CD14-positive monocyte (primary cell): ENCODE data around the gene TJAP1. TPM values are rescaled to one million over a fixed set of nuclear protein-coding genes. Genes with fewer than 3 reads are reported as not detected.

Experiments
- DNase-seq, 3 donors: peaks; one replicate each; pipeline ENCODE4 v3.0.0-alpha.2; 2011 to 2022
- H2AFZ ChIP-seq: 2 replicates; pipeline ENCODE4 v1.6.0; 2012; ENCODE audit warnings: mild to moderate bottlenecking, low read depth, low read length, inconsistent platforms; ENCODE audit not compliant: insufficient read depth, poor library complexity, severe bottlenecking
- H3K27ac ChIP-seq, 2 donors: 1 replicate in 1 of 2; 2 replicates in 1 of 2; pipeline ENCODE4 v1.5.1; 2012 to 2013; ENCODE audit warnings: low read length in 2 of 2, control low read depth in 1 of 2, inconsistent platforms in 1 of 2, low read depth in 1 of 2, mild to moderate bottlenecking in 1 of 2
- H3K27me3 ChIP-seq, 2 donors: one replicate each; pipeline versions ENCODE4 v1.6.0 to v1.6.1; 2011 to 2013; ENCODE audit warnings: low read length in 2 of 2; ENCODE audit not compliant: control insufficient read depth in 2 of 2, insufficient read depth in 2 of 2
- H3K36me3 ChIP-seq, 2 donors: replicated peaks in 1 of 2; 1 replicate in 1 of 2; 2 replicates in 1 of 2; pipeline versions ENCODE4 v1.5.1 to v1.6.1; 2012 to 2013; ENCODE audit warnings: low read length in 2 of 2, control low read depth in 1 of 2, inconsistent platforms in 1 of 2, mild to moderate bottlenecking in 1 of 2; ENCODE audit not compliant: insufficient read depth in 2 of 2, control insufficient read depth in 1 of 2
- H3K4me1 ChIP-seq, 2 donors: 1 replicate in 1 of 2; 2 replicates in 1 of 2; pipeline versions ENCODE4 v1.5.1 to v1.6.1; 2012 to 2013; ENCODE audit warnings: low read length in 2 of 2, control low read depth in 1 of 2, inconsistent platforms in 1 of 2, mild to moderate bottlenecking in 1 of 2, moderate library complexity in 1 of 2; ENCODE audit not compliant: insufficient read depth in 2 of 2, control insufficient read depth in 1 of 2
- H3K4me2 ChIP-seq: replicated peaks from 2 replicates; pipeline ENCODE3; 2012; ENCODE audit warnings: low read length, moderate library complexity, mild to moderate bottlenecking; ENCODE audit not compliant: poor library complexity, severe bottlenecking; ENCODE audit errors: extremely low read depth
- H3K4me3 ChIP-seq, 3 experiments: fragments of 200-600 bp in 1 of 3; sonication (generic) in 1 of 3; replicated peaks in 1 of 3; 1 replicate in 2 of 3; 2 replicates in 1 of 3; pipeline ENCODE4 v1.5.1; 2011 to 2013; ENCODE audit warnings: low read length in 3 of 3, mild to moderate bottlenecking in 3 of 3, control low read depth in 2 of 3, low read depth in 2 of 3, inconsistent platforms in 1 of 3, moderate library complexity in 1 of 3
- H3K79me2 ChIP-seq: 2 replicates; pipeline ENCODE4 v1.6.0; 2012; ENCODE audit warnings: mild to moderate bottlenecking, control low read depth, inconsistent platforms, low read length, moderate library complexity; ENCODE audit not compliant: insufficient read depth
- H3K9ac ChIP-seq: 2 replicates; pipeline ENCODE4 v1.6.0; 2017; ENCODE audit warnings: low read length, mild to moderate bottlenecking; ENCODE audit not compliant: insufficient read depth, poor library complexity, severe bottlenecking
- H3K9me3 ChIP-seq, 2 donors: replicated peaks in 1 of 2; 1 replicate in 1 of 2; 2 replicates in 1 of 2; pipeline versions ENCODE4 v1.5.1 to v1.6.1; 2012 to 2013; ENCODE audit warnings: low read length in 2 of 2, control low read depth in 1 of 2; ENCODE audit not compliant: control insufficient read depth in 1 of 2, insufficient read depth in 1 of 2
- H4K20me1 ChIP-seq: 2 replicates; pipeline ENCODE4 v1.6.0; 2012; ENCODE audit warnings: mild to moderate bottlenecking, low read length, control low read depth, moderate library complexity; ENCODE audit not compliant: insufficient read depth
- H3K27ac Mint-ChIP-seq, 7 donors: one replicate each; pipeline ENCODE4 v1.8.0; 2020; ENCODE audit warnings: mild to moderate bottlenecking in 7 of 7, mixed read lengths in 7 of 7, moderate library complexity in 6 of 7, inconsistent platforms in 2 of 7
- H3K27me3 Mint-ChIP-seq, 3 donors: one replicate each; pipeline ENCODE4 v1.8.0; 2021 to 2022; ENCODE audit warnings: low read depth in 3 of 3, mild to moderate bottlenecking in 3 of 3, mixed read lengths in 3 of 3, moderate library complexity in 3 of 3, inconsistent platforms in 1 of 3
- H3K36me3 Mint-ChIP-seq, 2 donors: one replicate each; pipeline ENCODE4 v1.8.0; 2020; ENCODE audit warnings: mixed read lengths in 2 of 2, inconsistent platforms in 1 of 2, mild to moderate bottlenecking in 1 of 2
- H3K4me1 Mint-ChIP-seq: one replicate; pipeline ENCODE4 v1.8.0; 2020; ENCODE audit warnings: mild to moderate bottlenecking, mixed read lengths
- H3K4me3 Mint-ChIP-seq, 2 donors: one replicate each; pipeline ENCODE4 v1.8.0; 2020; ENCODE audit warnings: mild to moderate bottlenecking in 2 of 2, mixed read lengths in 2 of 2, moderate library complexity in 1 of 2
- H3K9me3 Mint-ChIP-seq, 7 donors: one replicate each; pipeline ENCODE4 v1.8.0; 2020 to 2022; ENCODE audit warnings: mixed read lengths in 7 of 7, mild to moderate bottlenecking in 6 of 7, moderate library complexity in 6 of 7, inconsistent platforms in 2 of 7
- WGBS: methylation state at CpG from one replicate; pipeline ENCODE4 v1.1.5; 2013; ENCODE audit warnings: missing lambda C conversion rate; ENCODE audit not compliant: insufficient coverage; 5-methylcytosine and 5-hydroxymethylcytosine counted together
- intact Hi-C, 2 donors: fragments of 100-400 bp; cut with micrococcal nuclease; formaldehyde crosslinking; loops; one replicate each; pipeline versions ENCODE4 v1.15.0 to v1.15.1; 2023
- polyA plus RNA-seq, 3 donors: library from polyadenylated mRNA; depleted of rRNA in 1 of 3; unstranded in 2 of 3; stranded (reverse) in 1 of 3; fragments of 300-500 nt in 2 of 3; fragments of >200 nt in 1 of 3; fragmentation: Illumina TruSeq in 2 of 3; gene quantifications; 1 replicate in 2 of 3; 2 replicates in 1 of 3; pipeline ENCODE4 v1.2.3, GENCODE V29; 2012 to 2021
- TF ChIP-seq, protein P1 (sequence below): fragments of 200-600 bp; IDR thresholded peaks from one replicate; pipeline ENCODE4 v1.8.0; 2022; ENCODE audit warnings: antibody characterized with exemption, mild to moderate bottlenecking

Gene TJAP1
- polyA plus RNA-seq, 3 donors = 3.2 to 43.4 (median 3.2) TPM

DNA sequence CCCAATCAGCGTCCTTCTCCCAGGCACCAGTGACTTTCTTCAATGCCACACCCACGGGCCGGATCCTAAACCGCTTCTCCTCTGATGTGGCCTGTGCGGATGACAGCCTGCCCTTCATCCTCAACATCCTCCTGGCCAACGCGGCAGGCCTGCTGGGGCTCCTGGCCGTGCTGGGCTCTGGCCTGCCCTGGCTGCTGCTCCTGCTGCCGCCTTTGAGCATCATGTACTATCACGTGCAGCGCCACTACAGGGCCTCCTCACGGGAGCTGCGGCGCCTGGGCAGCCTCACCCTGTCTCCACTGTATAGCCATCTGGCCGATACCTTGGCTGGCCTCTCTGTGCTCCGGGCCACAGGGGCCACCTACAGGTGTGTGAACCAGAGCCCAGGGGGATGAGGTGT lies 31.8 kb upstream of the TJAP1 start:
- Histone ChIP-seq H3K27me3 (no peaks in the 10 kb centered on the region), H3K9me3 (no peaks in the 10 kb centered on the region), H3K36me3 (peaks cover 87 to 97% of the 10 kb centered on the region in 2 donors), H3K4me1 (no peaks in the 10 kb centered on the region), H4K20me1 (no peaks in the 10 kb centered on the region), H3K4me3 (no peak overlapping the region), H3K79me2 (no peaks in the 10 kb centered on the region), H3K4me2 (no peak overlapping the region), H3K27ac (no peak overlapping the region), H3K9ac (no peak overlapping the region), H2AFZ (no peak overlapping the region)
- H3K27me3 Mint-ChIP-seq = no peaks in the 10 kb centered on the region
- peak overlapping the region in 2 of 7 donors; percentile 56 to 62 for H3K27ac Mint-ChIP-seq
- intact Hi-C loops = no loop called here
- no peaks in the 10 kb centered on the region for H3K9me3 Mint-ChIP-seq
- H3K4me3 Mint-ChIP-seq = no peak overlapping the region
- no peaks in the 10 kb centered on the region for H3K4me1 Mint-ChIP-seq
- WGBS = 98% methylated on average over 14 of the region's 16 CpGs
- DNase-seq = no peak
- peaks cover 90 to 97% of the 10 kb centered on the region in 2 donors for H3K36me3 Mint-ChIP-seq
- TF ChIP-seq, protein P1, sequence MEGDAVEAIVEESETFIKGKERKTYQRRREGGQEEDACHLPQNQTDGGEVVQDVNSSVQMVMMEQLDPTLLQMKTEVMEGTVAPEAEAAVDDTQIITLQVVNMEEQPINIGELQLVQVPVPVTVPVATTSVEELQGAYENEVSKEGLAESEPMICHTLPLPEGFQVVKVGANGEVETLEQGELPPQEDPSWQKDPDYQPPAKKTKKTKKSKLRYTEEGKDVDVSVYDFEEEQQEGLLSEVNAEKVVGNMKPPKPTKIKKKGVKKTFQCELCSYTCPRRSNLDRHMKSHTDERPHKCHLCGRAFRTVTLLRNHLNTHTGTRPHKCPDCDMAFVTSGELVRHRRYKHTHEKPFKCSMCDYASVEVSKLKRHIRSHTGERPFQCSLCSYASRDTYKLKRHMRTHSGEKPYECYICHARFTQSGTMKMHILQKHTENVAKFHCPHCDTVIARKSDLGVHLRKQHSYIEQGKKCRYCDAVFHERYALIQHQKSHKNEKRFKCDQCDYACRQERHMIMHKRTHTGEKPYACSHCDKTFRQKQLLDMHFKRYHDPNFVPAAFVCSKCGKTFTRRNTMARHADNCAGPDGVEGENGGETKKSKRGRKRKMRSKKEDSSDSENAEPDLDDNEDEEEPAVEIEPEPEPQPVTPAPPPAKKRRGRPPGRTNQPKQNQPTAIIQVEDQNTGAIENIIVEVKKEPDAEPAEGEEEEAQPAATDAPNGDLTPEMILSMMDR = no peak

DNA sequence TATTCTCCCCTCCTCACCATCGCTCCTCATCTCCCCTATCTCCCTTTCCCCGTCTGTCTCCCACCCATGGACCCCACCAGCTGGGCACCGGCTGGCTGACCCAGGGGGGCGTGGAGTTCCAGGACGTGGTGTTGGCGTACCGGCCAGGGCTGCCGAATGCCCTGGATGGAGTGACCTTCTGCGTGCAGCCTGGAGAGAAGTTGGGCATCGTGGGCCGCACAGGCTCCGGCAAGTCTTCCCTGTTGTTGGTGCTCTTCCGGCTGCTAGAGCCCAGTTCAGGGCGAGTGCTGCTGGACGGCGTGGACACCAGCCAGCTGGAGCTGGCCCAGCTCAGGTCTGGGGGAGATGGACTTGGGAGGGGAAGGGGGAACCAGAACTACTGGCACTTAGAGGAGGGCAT lies 29.8 kb upstream of the TJAP1 start:
- H2AFZ ChIP-seq = no peak overlapping the region
- no peaks in the 10 kb centered on the region for H3K79me2 ChIP-seq
- intact Hi-C loops = no loop called here
- H3K36me3 ChIP-seq = peaks cover 91 to 97% of the 10 kb centered on the region in 2 donors
- H3K4me2 ChIP-seq = no peak overlapping the region
- no peak overlapping the region for H3K27ac ChIP-seq
- no peaks in the 10 kb centered on the region for H3K4me1 Mint-ChIP-seq
- H3K4me3 ChIP-seq = no peak overlapping the region
- H3K9me3 ChIP-seq = no peaks in the 10 kb centered on the region
- no peaks in the 10 kb centered on the region for H4K20me1 ChIP-seq
- H3K9ac ChIP-seq = no peak overlapping the region
- no peak for DNase-seq
- H3K4me3 Mint-ChIP-seq = peak overlapping the region in 1 of 2 donors; percentile 44
- TF ChIP-seq, protein P1 = no peak
- no peak overlapping the region for H3K27ac Mint-ChIP-seq
- H3K27me3 ChIP-seq = no peaks in the 10 kb centered on the region
- no peaks in the 10 kb centered on the region for H3K9me3 Mint-ChIP-seq
- WGBS = 98% methylated on average over 16 of the region's 16 CpGs
- no peaks in the 10 kb centered on the region for H3K4me1 ChIP-seq
- H3K27me3 Mint-ChIP-seq = no peaks in the 10 kb centered on the region
- H3K36me3 Mint-ChIP-seq = peaks cover 90 to 96% of the 10 kb centered on the region in 2 donors
